ENCODE results near the gene CAPN15.
A peak's percentile ranks its signal among the peaks of the same experiment; 100 is the strongest.

CAPN15 gene

GRCh38 chr16:578870-579405 lies 51.4 kb downstream of the CAPN15 start:
- Histone ChIP-seq H3K9ac (ENCODE audit: low read depth in 1 of 2, low read length in 2 of 2) (no peak overlapping the region), H3K27ac (ENCODE audit: low read depth in 2 of 2, low read length in 2 of 2) (no peak overlapping the region), H3K4me3 (ENCODE audit: low read length in 2 of 2) (peak overlapping the region; percentile 22 to 50), H3K36me3 (ENCODE audit: control insufficient read depth in 2 of 2, insufficient read depth in 2 of 2, low read length in 2 of 2) (peaks cover 5% of the 10 kb centered on the region in 2 donors), H3K4me1 (ENCODE audit: control insufficient read depth in 2 of 2, insufficient read depth in 2 of 2, low read length in 2 of 2) (no peaks in the 10 kb centered on the region), H3K27me3 (ENCODE audit: control insufficient read depth in 2 of 2, insufficient read depth in 2 of 2, low read length in 2 of 2) (no peaks in the 10 kb centered on the region), H3K9me3 (ENCODE audit: control insufficient read depth in 2 of 2, low read length in 2 of 2) (no peaks in the 10 kb centered on the region)

- no peak overlapping the region for H3K27ac ChIP-seq (ENCODE audit: low read depth in 2 of 2, low read length in 2 of 2)
- no peaks in the 10 kb centered on the region for H3K27me3 ChIP-seq (ENCODE audit: control insufficient read depth in 2 of 2, insufficient read depth in 2 of 2, low read length in 2 of 2)
- H3K36me3 ChIP-seq (ENCODE audit: control insufficient read depth in 2 of 2, insufficient read depth in 2 of 2, low read length in 2 of 2) = peaks cover 2 to 3% of the 10 kb centered on the region in 2 donors
- H3K9ac ChIP-seq (ENCODE audit: low read depth in 1 of 2, low read length in 2 of 2) = no peak overlapping the region
- no peak overlapping the region for H3K4me3 ChIP-seq (ENCODE audit: low read length in 2 of 2)
- H3K4me1 ChIP-seq (ENCODE audit: control insufficient read depth in 2 of 2, insufficient read depth in 2 of 2, low read length in 2 of 2) = no peaks in the 10 kb centered on the region
- no peaks in the 10 kb centered on the region for H3K9me3 ChIP-seq (ENCODE audit: control insufficient read depth in 2 of 2, low read length in 2 of 2)
Observed at GRCh38 chr16:580141-580945, 52.8 kb downstream of the CAPN15 start.

- no peak overlapping the region for H3K4me3 ChIP-seq (ENCODE audit: low read length in 2 of 2)
Observed at GRCh38 chr16:580946-581498, 53.5 kb downstream of the CAPN15 start.

GRCh38 chr16:582218-582613 lies 54.7 kb downstream of the CAPN15 start:
- Histone ChIP-seq H3K36me3 (ENCODE audit: control insufficient read depth in 2 of 2, insufficient read depth in 2 of 2, low read length in 2 of 2) (peaks cover 0 to 3% of the 10 kb centered on the region in 2 donors), H3K4me3 (ENCODE audit: low read length in 2 of 2) (no peak overlapping the region), H3K27me3 (ENCODE audit: control insufficient read depth in 2 of 2, insufficient read depth in 2 of 2, low read length in 2 of 2) (peaks cover 0 to 2% of the 10 kb centered on the region in 2 donors), H3K4me1 (ENCODE audit: control insufficient read depth in 2 of 2, insufficient read depth in 2 of 2, low read length in 2 of 2) (peaks cover 0 to 3% of the 10 kb centered on the region in 2 donors), H3K27ac (ENCODE audit: low read depth in 2 of 2, low read length in 2 of 2) (no peak overlapping the region), H3K9ac (ENCODE audit: low read depth in 1 of 2, low read length in 2 of 2) (no peak overlapping the region), H3K9me3 (ENCODE audit: control insufficient read depth in 2 of 2, low read length in 2 of 2) (no peaks in the 10 kb centered on the region)

More at GRCh38 chr16:580946-581498, 53.5 kb downstream of the CAPN15 start:
- Histone ChIP-seq H3K9ac (ENCODE audit: low read depth in 1 of 2, low read length in 2 of 2) (no peak overlapping the region), H3K4me1 (ENCODE audit: control insufficient read depth in 2 of 2, insufficient read depth in 2 of 2, low read length in 2 of 2) (no peaks in the 10 kb centered on the region), H3K9me3 (ENCODE audit: control insufficient read depth in 2 of 2, low read length in 2 of 2) (no peaks in the 10 kb centered on the region), H3K27ac (ENCODE audit: low read depth in 2 of 2, low read length in 2 of 2) (no peak overlapping the region), H3K36me3 (ENCODE audit: control insufficient read depth in 2 of 2, insufficient read depth in 2 of 2, low read length in 2 of 2) (peaks cover 0 to 3% of the 10 kb centered on the region in 2 donors), H3K27me3 (ENCODE audit: control insufficient read depth in 2 of 2, insufficient read depth in 2 of 2, low read length in 2 of 2) (no peaks in the 10 kb centered on the region)

GRCh38 chr16:582614-583331 lies 55.3 kb downstream of the CAPN15 start:
- H3K9ac ChIP-seq (ENCODE audit: low read depth in 1 of 2, low read length in 2 of 2) = no peak overlapping the region
- peaks cover 0 to 2% of the 10 kb centered on the region in 2 donors for H3K27me3 ChIP-seq (ENCODE audit: control insufficient read depth in 2 of 2, insufficient read depth in 2 of 2, low read length in 2 of 2)
- H3K27ac ChIP-seq (ENCODE audit: low read depth in 2 of 2, low read length in 2 of 2) = no peak overlapping the region
- peaks cover 0 to 3% of the 10 kb centered on the region in 2 donors for H3K36me3 ChIP-seq (ENCODE audit: control insufficient read depth in 2 of 2, insufficient read depth in 2 of 2, low read length in 2 of 2)
- no peak overlapping the region for H3K4me3 ChIP-seq (ENCODE audit: low read length in 2 of 2)
- H3K4me1 ChIP-seq (ENCODE audit: control insufficient read depth in 2 of 2, insufficient read depth in 2 of 2, low read length in 2 of 2) = peaks cover 2 to 6% of the 10 kb centered on the region in 2 donors
- H3K9me3 ChIP-seq (ENCODE audit: control insufficient read depth in 2 of 2, low read length in 2 of 2) = no peaks in the 10 kb centered on the region

GRCh38 chr16:583470-583814 lies 55.9 kb downstream of the CAPN15 start:
- Histone ChIP-seq H3K9ac (ENCODE audit: low read depth in 1 of 2, low read length in 2 of 2) (no peak overlapping the region), H3K9me3 (ENCODE audit: control insufficient read depth in 2 of 2, low read length in 2 of 2) (no peaks in the 10 kb centered on the region), H3K27me3 (ENCODE audit: control insufficient read depth in 2 of 2, insufficient read depth in 2 of 2, low read length in 2 of 2) (peaks cover 0 to 2% of the 10 kb centered on the region in 2 donors), H3K27ac (ENCODE audit: low read depth in 2 of 2, low read length in 2 of 2) (no peak overlapping the region), H3K36me3 (ENCODE audit: control insufficient read depth in 2 of 2, insufficient read depth in 2 of 2, low read length in 2 of 2) (peaks cover 0 to 3% of the 10 kb centered on the region in 2 donors), H3K4me3 (ENCODE audit: low read length in 2 of 2) (no peak overlapping the region), H3K4me1 (ENCODE audit: control insufficient read depth in 2 of 2, insufficient read depth in 2 of 2, low read length in 2 of 2) (peaks cover 9 to 12% of the 10 kb centered on the region in 2 donors)

GRCh38 chr16:583815-584591 lies 56.5 kb downstream of the CAPN15 start:
- H3K9ac ChIP-seq (ENCODE audit: low read depth in 1 of 2, low read length in 2 of 2) = no peak overlapping the region
- H3K9me3 ChIP-seq (ENCODE audit: control insufficient read depth in 2 of 2, low read length in 2 of 2) = no peaks in the 10 kb centered on the region
- H3K27me3 ChIP-seq (ENCODE audit: control insufficient read depth in 2 of 2, insufficient read depth in 2 of 2, low read length in 2 of 2) = peaks cover 0 to 2% of the 10 kb centered on the region in 2 donors
- H3K4me1 ChIP-seq (ENCODE audit: control insufficient read depth in 2 of 2, insufficient read depth in 2 of 2, low read length in 2 of 2) = peaks cover 10 to 15% of the 10 kb centered on the region in 2 donors
- H3K27ac ChIP-seq (ENCODE audit: low read depth in 2 of 2, low read length in 2 of 2) = no peak overlapping the region
- peaks cover 0 to 3% of the 10 kb centered on the region in 2 donors for H3K36me3 ChIP-seq (ENCODE audit: control insufficient read depth in 2 of 2, insufficient read depth in 2 of 2, low read length in 2 of 2)
- H3K4me3 ChIP-seq (ENCODE audit: low read length in 2 of 2) = no peak overlapping the region

GRCh38 chr16:585351-585750 lies 57.8 kb downstream of the CAPN15 start:
- Histone ChIP-seq H3K36me3 (ENCODE audit: control insufficient read depth in 2 of 2, insufficient read depth in 2 of 2, low read length in 2 of 2) (peaks cover 0 to 3% of the 10 kb centered on the region in 2 donors), H3K9me3 (ENCODE audit: control insufficient read depth in 2 of 2, low read length in 2 of 2) (no peaks in the 10 kb centered on the region), H3K9ac (ENCODE audit: low read depth in 1 of 2, low read length in 2 of 2) (no peak overlapping the region), H3K27ac (ENCODE audit: low read depth in 2 of 2, low read length in 2 of 2) (no peak overlapping the region), H3K27me3 (ENCODE audit: control insufficient read depth in 2 of 2, insufficient read depth in 2 of 2, low read length in 2 of 2) (peaks cover 0 to 2% of the 10 kb centered on the region in 2 donors), H3K4me1 (ENCODE audit: control insufficient read depth in 2 of 2, insufficient read depth in 2 of 2, low read length in 2 of 2) (peaks cover 10 to 16% of the 10 kb centered on the region in 2 donors), H3K4me3 (ENCODE audit: low read length in 2 of 2) (no peak overlapping the region)

- peaks cover 0 to 2% of the 10 kb centered on the region in 2 donors for H3K27me3 ChIP-seq (ENCODE audit: control insufficient read depth in 2 of 2, insufficient read depth in 2 of 2, low read length in 2 of 2)
- H3K4me3 ChIP-seq (ENCODE audit: low read length in 2 of 2) = no peak overlapping the region
- H3K9ac ChIP-seq (ENCODE audit: low read depth in 1 of 2, low read length in 2 of 2) = no peak overlapping the region
- peaks cover 17 to 24% of the 10 kb centered on the region in 2 donors for H3K4me1 ChIP-seq (ENCODE audit: control insufficient read depth in 2 of 2, insufficient read depth in 2 of 2, low read length in 2 of 2)
- peaks cover 0 to 3% of the 10 kb centered on the region in 2 donors for H3K36me3 ChIP-seq (ENCODE audit: control insufficient read depth in 2 of 2, insufficient read depth in 2 of 2, low read length in 2 of 2)
- H3K9me3 ChIP-seq (ENCODE audit: control insufficient read depth in 2 of 2, low read length in 2 of 2) = no peaks in the 10 kb centered on the region
- no peak overlapping the region for H3K27ac ChIP-seq (ENCODE audit: low read depth in 2 of 2, low read length in 2 of 2)
Observed at GRCh38 chr16:586047-586644, 58.6 kb downstream of the CAPN15 start.

Measured in mucosa of rectum (tissue), 2 donors.